Adrenal gland (tissue), 12 donors: ENCODE data around the gene TBL1XR1. TPM values are rescaled to one million over a fixed set of nuclear protein-coding genes. Genes with fewer than 3 reads are reported as not detected.

Source experiments
- DNase-seq, 7 donors: peaks; one replicate each; pipeline ENCODE4 v3.0.0-alpha.2; 2019 to 2020
- H3K27ac ChIP-seq, 5 donors: fragments of 200-600 bp; sonication (generic) in 4 of 5; 1 replicate in 3 of 5; 2 replicates in 2 of 5; pipeline versions ENCODE4 v1.5.1 to v1.8.0; 2016 to 2020; ENCODE audit warnings: mild to moderate bottlenecking in 1 of 5
- H3K27me3 ChIP-seq: fragments of 200-600 bp; 2 replicates; pipeline ENCODE4 v1.8.0; 2021
- H3K36me3 ChIP-seq, 2 donors: fragments of 200-600 bp; replicated peaks in 1 of 2; 1 replicate in 1 of 2; 2 replicates in 1 of 2; pipeline versions ENCODE4 v1.5.1 to v1.8.0; 2018 to 2022
- H3K4me1 ChIP-seq, 2 donors: fragments of 200-600 bp; replicated peaks in 1 of 2; 1 replicate in 1 of 2; 2 replicates in 1 of 2; pipeline versions ENCODE4 v1.5.1 to v1.8.0; 2018 to 2021
- H3K4me3 ChIP-seq, 4 donors: fragments of 200-600 bp; sonication (generic) in 3 of 4; one replicate each; pipeline ENCODE4 v1.5.1; 2016 to 2018
- H3K9me3 ChIP-seq, 3 donors: fragments of 200-600 bp; sonication (generic) in 1 of 3; replicated peaks in 1 of 3; 1 replicate in 2 of 3; 2 replicates in 1 of 3; pipeline versions ENCODE4 v1.5.1 to v1.8.0; 2016 to 2021
- CTCF ChIP-seq, 6 experiments: fragments of 450-650 bp in 4 of 6; fragments of 200-600 bp in 2 of 6; sonication (generic) in 1 of 6; IDR thresholded peaks; 1 replicate in 5 of 6; 2 replicates in 1 of 6; pipeline versions ENCODE4 v1.5.1 to v1.8.0; 2016 to 2021; ENCODE audit warnings: antibody characterized with exemption in 6 of 6, mild to moderate bottlenecking in 2 of 6, moderate library complexity in 1 of 6
- POLR2A ChIP-seq, 2 donors: fragments of 450-650 bp; IDR thresholded peaks; one replicate each; pipeline ENCODE4 v1.6.1; 2017; ENCODE audit warnings: antibody characterized with exemption in 2 of 2, mild to moderate bottlenecking in 2 of 2, moderate library complexity in 1 of 2
- WGBS, 4 donors: extraction: QIAGEN DNeasy Blood & Tissue Kit in 2 of 4; methylation state at CpG; one replicate each; pipeline versions ENCODE4 v1.1.5 to v1.1.7; 2013 to 2017; 5-methylcytosine and 5-hydroxymethylcytosine counted together
- intact Hi-C, 2 donors: fragments of 100-400 bp; cut with DNase I; formaldehyde crosslinking; loops; one replicate each; pipeline versions ENCODE4 v1.14.1 to v1.15.0; 2022 to 2023
- polyA plus RNA-seq, 3 donors: library from polyadenylated mRNA; stranded (reverse); fragments of 200-250 nt in 2 of 3; fragments of 350-450 nt in 1 of 3; fragmentation: Illumina TruSeq in 1 of 3; extraction: RNeasy Lipid Tissue Mini Kit (QIAGEN cat#74804) in 1 of 3; gene quantifications; one replicate each; pipeline ENCODE4 v1.2.3, GENCODE V29; 2013 to 2014
- total RNA-seq, 9 donors: library from RNA; depleted of rRNA in 4 of 9; stranded (reverse); fragments of >200 nt in 4 of 9; fragments of 120-200 nt in 1 of 9; fragmentation: NEBNext Ultra II Directional in 1 of 9; extraction: Animal tissue kit (Norgen Biotek cat#: 25700) in 1 of 9; gene quantifications; one replicate each; pipeline versions ENCODE4 v1.1.0 to v1.2.4, GENCODE V29; 2013 to 2023
- donor health status: healthy with polysubstance abuse.
- donor health status: Bipolar disorder and iron deficiency.
- donor health status: DM: yes; HTN: yes; CAD: no.
- donor health status: DM: no; HTN: no; CAD: no.
- donor health status: DM: no; HTN: no; CAD: no.
- donor health status: DM: yes; HTN: yes; CAD: no.

Gene TBL1XR1
- total and polyA plus RNA-seq, 12 donors: 17.5 to 258 (median 93.6) TPM

- Histone ChIP-seq H3K27me3 (no peaks in the 10 kb centered on the region), H3K4me1 (peaks cover 3 to 53% of the 10 kb centered on the region in 2 donors), H3K9me3 (no peaks in the 10 kb centered on the region), H3K27ac (no peak overlapping the region), H3K4me3 (no peak overlapping the region), H3K36me3 (no peaks in the 10 kb centered on the region)
- intact Hi-C loops: no loop called here
- no peak for TF ChIP-seq POLR2A (IDR thresholded peaks at IDR 0.05)
- no peak for TF ChIP-seq CTCF (IDR thresholded peaks at IDR 0.05)
- WGBS, 4 donors: 63 to 84% (median 76%) methylated on average over 5 of the region's 5 CpGs
- no peak for DNase-seq
Observed at GRCh38 chr3:177109688-177110330, 87.5 kb downstream of the TBL1XR1 start.

GRCh38 chr3:177108648-177109047 lies 88.6 kb downstream of the TBL1XR1 start:
- intact Hi-C loops: no loop called here
- Histone ChIP-seq H3K4me3 (no peak overlapping the region), H3K36me3 (no peaks in the 10 kb centered on the region), H3K9me3 (no peaks in the 10 kb centered on the region), H3K4me1 (peaks cover 3 to 65% of the 10 kb centered on the region in 2 donors), H3K27ac (no peak overlapping the region), H3K27me3 (no peaks in the 10 kb centered on the region)
- 75 to 88% (median 86%) methylated on average over 2 of the region's 2 CpGs for WGBS, 4 donors
- no peak for DNase-seq
- no peak for TF ChIP-seq CTCF (IDR thresholded peaks at IDR 0.05)
- no peak for TF ChIP-seq POLR2A (IDR thresholded peaks at IDR 0.05)

GRCh38 chr3:177107461-177108239 lies 89.6 kb downstream of the TBL1XR1 start:
- WGBS, 4 donors: 74 to 87% (median 85%) methylated on average over 6 of the region's 6 CpGs
- Histone ChIP-seq H3K27me3 (no peaks in the 10 kb centered on the region), H3K36me3 (no peaks in the 10 kb centered on the region), H3K4me1 (peaks cover 3 to 72% of the 10 kb centered on the region in 2 donors), H3K9me3 (no peaks in the 10 kb centered on the region), H3K27ac (no peak overlapping the region), H3K4me3 (no peak overlapping the region)
- TF ChIP-seq POLR2A (IDR thresholded peaks at IDR 0.05): no peak
- no peak for TF ChIP-seq CTCF (IDR thresholded peaks at IDR 0.05)
- DNase-seq: no peak
- intact Hi-C loops: no loop called here

- H3K4me1 ChIP-seq: peaks cover 3 to 78% of the 10 kb centered on the region in 2 donors
- WGBS, 4 donors: 90% methylated on average over 3 of the region's 3 CpGs
Observed at GRCh38 chr3:177106594-177106993, 90.7 kb downstream of the TBL1XR1 start.

More at GRCh38 chr3:177106594-177106993, 90.7 kb downstream of the TBL1XR1 start:
- H3K4me3 ChIP-seq: no peak overlapping the region
- DNase-seq: no peak
- intact Hi-C loops: no loop called here
- no peaks in the 10 kb centered on the region for H3K36me3 ChIP-seq
- no peaks in the 10 kb centered on the region for H3K27me3 ChIP-seq
- TF ChIP-seq POLR2A (IDR thresholded peaks at IDR 0.05) (no peak), CTCF (IDR thresholded peaks at IDR 0.05) (no peak)
- no peak overlapping the region for H3K27ac ChIP-seq
- H3K9me3 ChIP-seq: no peaks in the 10 kb centered on the region
